HK-2 (cell line): ENCODE measurements around the gene CD79B.

ENCODE experiments used
- DNase-seq: peaks from one replicate; pipeline ENCODE4 v3.0.0-alpha.2; 2018; ENCODE audit not compliant: unreplicated experiment

The CD79B gene

GRCh38 chr17:63954402-63955063 lies 22.4 kb upstream of the CD79B start:
- no peak for DNase-seq

DNA sequence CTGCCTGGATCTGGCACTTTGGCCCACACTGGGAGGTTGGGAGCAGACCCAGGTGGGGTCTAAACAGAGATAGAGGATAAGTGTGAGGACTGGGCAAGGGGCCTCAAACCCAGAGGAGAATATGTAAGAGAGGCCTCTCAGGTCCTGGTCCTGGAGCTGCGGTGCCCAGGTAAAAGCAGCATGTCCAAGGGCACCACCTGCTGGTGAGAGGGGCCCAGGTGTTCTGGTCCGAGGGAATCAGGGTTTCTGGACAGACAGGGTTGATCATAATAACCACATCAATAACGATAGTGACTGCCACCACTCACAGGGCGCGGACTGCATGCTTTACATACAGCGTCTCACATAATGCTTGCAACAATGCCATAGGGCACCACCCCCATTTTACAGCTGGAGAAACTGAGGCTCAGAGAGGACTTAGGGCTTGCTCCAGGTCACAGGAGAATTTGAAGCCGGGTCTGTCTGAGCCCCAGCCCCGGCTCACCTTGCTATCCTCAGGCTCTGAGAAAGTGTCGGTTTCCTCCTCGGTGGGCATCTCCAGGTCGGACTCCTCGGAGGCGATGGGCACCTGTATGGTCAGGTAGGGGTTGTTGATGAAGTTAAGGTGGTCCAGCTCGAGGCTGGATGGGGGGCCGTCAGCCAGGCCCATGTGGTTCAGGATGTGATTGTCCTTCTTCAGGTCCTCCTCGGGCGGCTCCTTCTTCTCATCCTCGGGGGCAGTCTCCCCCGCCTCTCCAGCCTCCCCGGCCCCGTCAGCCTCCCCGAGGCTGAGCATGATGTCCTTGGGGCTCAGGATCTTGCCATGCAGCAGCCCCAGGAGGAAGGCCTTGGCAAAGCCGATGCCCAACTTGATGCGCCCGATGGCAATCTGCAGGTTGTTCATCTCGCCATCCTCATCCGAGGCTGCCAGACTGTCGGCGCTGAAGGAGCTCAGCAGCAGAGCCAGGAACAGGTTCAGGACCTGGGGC lies 19.1 kb upstream of the CD79B start:
- DNase-seq: no peak

- DNase-seq: no peak
Observed at GRCh38 chr17:63949576-63950250, 17.6 kb upstream of the CD79B start.

- no peak for DNase-seq
Observed at GRCh38 chr17:63948521-63948920, 16.4 kb upstream of the CD79B start.

DNA sequence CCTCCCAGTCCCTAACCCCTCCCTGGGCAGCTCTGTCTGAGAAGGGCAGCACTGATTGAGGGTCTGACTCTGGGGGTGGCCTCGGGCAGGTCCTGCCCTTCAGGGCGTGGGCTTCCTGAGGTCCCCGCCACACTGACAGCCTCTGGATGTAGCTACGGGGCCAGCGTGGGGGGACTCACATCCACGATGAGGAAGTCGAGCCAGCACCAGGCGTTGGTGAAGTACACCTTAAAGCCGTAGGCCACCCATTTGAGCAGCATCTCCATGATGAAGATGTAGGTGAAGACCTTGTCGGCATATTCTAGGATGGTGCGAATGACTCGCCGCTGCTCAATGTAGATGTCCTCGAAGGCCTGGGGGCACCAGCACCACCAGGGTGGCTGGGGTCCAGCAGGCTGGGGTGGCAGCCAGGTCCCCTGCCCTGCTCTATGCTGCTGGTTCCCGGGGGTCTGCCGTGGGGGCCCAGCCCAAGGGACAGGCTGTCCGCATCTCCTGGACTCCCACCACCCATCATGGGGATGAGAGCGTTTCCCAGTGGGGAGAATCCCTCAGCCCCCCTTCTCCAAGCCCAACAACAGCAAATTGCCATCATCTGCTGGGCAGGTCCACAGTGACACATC lies 15.7 kb upstream of the CD79B start:
- no peak for DNase-seq

DNA sequence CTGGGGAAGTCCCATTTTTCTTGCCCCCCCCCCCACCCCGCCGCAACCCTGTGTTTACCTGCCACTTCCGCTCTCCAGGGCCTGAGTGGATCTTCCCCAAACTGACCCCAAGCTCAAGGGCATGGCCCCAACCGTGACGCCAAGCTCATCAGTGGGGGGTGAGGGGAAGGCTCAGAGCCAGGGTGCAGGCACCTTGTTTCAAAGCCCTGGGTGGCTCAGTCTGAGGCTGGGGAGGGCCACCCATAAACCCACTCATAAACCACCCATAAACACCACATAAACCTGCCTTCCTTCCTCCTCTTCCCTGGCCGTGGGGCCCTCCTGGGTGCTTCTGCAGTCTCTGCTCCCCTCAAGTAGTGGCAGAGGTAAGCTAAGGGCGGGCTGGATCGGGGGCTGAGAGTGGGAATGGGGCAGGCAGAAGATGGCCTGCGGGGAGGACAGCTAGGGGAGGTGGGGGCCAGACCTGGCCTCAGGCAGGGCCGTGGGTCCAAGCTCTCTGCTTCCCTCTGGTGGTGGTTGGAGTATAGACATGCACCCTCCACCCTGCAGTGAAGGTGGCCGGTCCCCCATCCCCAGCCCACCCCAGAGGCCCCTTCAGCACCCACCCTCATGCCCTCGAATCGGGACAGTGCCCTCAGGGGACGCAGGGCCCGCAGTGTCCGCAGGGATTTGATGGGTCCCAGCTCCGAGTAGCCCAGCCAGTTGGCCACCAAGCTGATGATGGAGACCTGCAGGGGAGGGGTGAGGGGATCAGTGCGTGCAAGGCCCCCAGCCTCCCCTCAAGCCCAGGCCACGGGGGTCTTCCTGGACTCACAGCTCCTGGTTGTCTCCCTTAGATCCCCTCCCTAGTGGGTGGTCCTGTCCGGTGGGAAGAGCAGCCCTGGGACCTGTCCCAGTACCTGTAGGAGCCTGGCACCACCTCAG lies 14.6 kb upstream of the CD79B start:
- peak; percentile 42 for DNase-seq

GRCh38 chr17:63945784-63946439 lies 13.8 kb upstream of the CD79B start:
- no peak for DNase-seq

DNA sequence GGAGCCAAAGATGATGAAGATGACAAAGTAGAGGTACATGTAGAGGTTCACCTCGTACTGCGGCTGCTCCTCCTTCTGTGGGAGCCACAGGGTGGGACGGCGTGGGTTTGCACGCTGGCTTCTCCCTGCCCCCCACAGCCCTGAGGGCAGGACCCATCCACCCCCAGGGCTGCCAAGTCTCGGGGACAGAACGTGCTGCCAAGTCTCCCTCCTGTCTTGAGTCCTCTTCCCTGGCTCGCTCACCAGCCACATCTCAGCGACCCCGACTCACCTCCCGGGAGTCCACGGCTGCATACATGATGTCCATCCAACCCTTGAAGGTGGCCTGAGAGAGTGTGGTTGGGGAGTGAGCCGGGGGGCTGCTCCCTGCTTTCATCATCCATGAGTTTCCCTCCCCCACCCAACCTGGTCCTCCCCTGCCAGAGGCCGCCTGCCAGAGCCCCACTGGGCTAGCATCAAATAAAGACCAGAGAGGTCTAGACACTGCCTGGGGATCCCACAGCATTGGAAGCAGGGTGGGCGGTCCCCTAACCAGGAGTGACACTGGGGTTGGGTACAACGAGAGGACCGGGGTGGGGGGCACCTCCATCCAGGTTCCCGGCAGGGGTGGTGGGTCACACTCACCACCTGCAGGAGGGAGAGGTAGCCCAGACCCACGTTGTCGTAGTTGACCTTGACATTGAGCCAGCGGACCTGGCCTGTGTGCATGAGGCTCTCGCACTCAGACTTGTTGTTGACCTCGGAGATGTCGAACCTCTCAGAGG lies 12.8 kb upstream of the CD79B start:
- DNase-seq: no peak

DNA sequence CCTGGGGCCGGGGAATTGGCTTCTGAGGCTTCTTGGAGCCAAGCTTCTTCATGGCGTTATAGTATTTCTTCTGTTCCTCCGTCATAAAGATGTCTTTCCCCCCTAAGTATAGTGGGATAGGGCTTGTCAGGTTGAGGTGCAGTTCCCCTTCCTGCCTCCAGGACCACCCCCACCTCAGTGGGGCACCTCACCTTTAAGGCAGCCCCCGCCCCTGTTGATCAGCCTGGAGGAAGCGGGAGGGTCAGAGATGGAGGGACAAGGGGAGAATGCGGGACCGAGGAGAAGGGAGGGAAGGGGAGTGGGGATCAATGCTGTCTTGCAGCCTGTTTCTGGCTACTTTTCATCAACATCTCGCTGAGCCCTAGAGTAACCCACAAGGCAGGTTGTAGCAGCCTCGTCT lies 11.6 kb upstream of the CD79B start:
- DNase-seq: no peak

GRCh38 chr17:63942309-63942985 lies 10.3 kb upstream of the CD79B start:
- DNase-seq: no peak

GRCh38 chr17:63941751-63942150 lies 9.6 kb upstream of the CD79B start:
- no peak for DNase-seq

- no peak for DNase-seq
Observed at GRCh38 chr17:63941162-63941561, 9.0 kb upstream of the CD79B start.

GRCh38 chr17:63940584-63940983 lies 8.5 kb upstream of the CD79B start:
- no peak for DNase-seq

GRCh38 chr17:63939884-63940283 lies 7.8 kb upstream of the CD79B start:
- no peak for DNase-seq

DNA sequence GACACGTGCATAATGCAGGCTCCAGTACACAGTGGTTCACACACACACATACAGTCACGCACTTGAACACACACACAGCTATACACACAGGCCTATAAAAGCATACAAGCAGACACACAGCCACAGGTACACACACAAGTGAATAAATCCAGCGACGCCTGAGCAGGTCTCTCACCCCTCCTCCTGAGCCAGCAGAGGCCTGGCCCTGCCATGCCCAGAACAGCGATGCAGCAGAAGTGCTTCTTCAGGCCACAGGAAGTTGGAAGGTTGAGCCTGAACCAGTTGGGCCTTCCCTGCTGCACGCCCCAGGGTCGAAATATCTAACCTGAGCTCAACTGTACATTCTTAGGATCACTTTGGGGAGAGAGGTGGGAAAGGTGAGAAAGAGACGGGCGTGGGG lies 7.3 kb upstream of the CD79B start:
- DNase-seq: no peak

DNA sequence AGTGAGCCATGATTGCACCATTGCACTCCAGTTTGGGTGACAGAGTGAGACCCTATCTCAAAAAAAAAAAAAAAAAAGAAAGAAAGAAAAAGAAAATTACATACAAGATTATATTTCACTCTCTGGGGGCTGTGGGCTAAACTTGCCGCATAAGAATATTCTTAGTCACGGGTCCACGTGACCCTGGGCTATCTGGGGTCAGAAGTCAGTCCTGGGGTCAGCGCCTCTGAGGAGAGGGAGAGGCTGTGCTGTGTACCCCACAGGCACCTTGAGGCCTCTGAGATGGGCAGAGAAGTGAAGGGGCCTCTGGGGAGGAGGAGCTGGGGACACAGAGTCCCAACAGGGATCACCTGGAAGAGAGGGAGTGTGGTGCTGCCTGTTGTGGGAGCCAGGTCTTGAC lies 5.8 kb upstream of the CD79B start:
- DNase-seq: no peak

DNA sequence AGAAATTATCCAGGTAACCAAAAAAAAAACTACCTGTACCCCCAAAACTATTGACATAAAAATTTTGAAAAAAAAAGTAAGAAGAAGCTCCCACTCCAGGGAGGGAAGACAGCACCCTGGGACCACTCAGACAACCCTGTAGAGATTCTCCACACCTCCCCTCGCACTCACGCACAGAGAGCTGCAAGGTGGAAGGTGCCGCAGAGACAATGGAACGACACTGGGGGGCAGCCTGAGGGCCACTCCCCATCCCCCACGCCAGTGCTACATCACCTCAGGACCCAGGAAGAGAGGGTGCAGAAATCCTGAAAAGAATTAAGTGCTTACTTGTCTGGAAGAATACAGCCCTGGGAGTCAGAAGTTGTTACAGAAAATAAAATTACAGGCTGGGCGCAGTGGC lies 5.2 kb upstream of the CD79B start:
- DNase-seq: no peak

DNA sequence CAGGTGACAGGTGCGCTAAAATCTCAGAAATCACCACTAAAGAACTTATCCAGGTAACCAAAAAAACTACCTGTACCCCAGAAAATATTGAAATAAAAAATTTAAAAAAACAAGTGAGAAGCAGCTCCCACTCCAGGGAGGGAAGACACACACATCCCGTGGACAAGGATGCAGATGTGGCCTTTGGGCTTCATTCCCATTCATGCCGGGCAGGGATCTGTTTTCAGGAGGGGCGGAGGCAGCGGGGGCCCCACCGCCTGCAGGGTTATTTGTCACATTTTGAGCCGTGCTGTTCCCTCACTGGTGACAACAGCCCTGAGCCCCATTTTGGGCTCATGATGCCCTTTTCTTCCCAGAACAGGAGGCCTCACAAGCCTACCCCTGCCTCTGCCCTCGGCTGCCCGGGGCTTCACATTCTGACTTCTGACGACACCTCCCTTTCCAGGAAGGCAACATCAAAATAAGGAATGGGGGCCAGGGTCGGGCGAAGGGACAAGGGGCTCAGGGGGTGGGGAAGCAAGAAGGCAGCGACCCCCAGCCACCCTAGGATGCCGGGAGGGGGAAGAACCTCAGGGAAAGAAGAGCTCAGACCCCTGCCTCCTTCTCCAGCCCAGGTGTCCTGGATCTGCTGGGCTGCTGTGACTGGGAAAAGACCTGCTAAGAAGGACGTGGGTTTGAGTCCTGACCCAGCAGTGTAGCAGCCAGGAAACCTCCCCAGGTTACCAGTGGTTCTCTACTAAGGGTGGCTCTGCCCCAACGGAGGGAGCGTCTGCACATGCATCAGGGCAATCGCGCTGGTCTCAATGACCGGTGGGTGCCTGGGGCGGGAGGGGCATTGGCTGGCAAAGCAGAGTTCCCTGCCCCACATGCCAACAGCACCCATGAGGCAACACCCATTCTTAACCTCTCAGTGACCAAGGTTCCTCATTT lies 2.3 kb upstream of the CD79B start:
- DNase-seq: no peak
